Articular chondrocyte of knee joint (primary cell): ENCODE results near the gene BRD1. TPM values are rescaled to one million over a fixed set of nuclear protein-coding genes. Genes with fewer than 3 reads are reported as not detected.

Experiments used
- small RNA-seq: library from RNA; depleted of rRNA; stranded (forward); fragments of <200 nt; gene quantifications from one replicate; pipeline ENCODE3, GENCODE V24; 2012
- total RNA-seq: library from RNA; depleted of rRNA; stranded (reverse); fragments of >200 nt; gene quantifications from 2 replicates; pipeline ENCODE4 v1.2.3, GENCODE V29; 2012

Gene BRD1
- 19.6 and 20.0 TPM in 2 replicates for total RNA-seq

DNA sequence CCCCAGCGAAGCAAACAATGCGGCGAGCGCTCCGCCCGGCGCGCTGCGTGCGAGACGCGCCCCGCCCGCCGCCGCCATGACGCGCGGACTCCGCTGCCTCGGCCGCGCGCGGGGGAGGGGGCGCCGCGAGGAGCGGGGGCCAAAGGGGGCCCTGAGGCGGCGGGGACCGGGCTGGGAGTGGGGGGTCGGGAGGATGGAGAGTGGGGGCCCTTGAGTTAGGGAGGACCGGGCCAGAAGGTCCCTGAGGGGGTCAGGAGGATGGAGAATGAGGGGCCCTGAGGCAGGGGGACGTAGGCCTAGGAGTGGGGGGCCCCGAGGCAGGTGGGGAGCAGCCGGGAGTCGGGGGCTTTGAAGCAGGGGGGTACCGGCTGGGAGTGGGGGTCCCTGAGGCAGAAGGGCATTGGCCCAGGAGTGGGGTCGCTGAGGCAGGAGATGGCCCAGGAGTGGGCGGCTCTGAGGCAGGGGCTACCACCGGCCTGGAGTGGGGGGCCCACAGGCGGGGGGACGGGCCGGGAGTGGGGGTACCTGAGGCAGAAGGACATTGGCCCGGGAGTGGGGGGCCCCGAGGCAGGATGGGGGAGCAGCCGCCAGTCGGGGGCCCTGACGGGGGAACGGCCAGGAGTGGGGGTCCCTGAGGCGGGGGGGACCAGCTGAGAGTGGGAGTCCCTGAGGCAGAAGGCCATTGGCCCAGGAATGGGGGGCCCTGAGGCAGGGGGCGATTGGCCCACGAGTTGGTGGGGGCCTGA is at the start of gene BRD1:
Gene BRD1 (minus strand): TSS at position 21 of the 746 bp plus-strand sequence. CDS start 3,556 bp downstream, outside the sequence.

DNA sequence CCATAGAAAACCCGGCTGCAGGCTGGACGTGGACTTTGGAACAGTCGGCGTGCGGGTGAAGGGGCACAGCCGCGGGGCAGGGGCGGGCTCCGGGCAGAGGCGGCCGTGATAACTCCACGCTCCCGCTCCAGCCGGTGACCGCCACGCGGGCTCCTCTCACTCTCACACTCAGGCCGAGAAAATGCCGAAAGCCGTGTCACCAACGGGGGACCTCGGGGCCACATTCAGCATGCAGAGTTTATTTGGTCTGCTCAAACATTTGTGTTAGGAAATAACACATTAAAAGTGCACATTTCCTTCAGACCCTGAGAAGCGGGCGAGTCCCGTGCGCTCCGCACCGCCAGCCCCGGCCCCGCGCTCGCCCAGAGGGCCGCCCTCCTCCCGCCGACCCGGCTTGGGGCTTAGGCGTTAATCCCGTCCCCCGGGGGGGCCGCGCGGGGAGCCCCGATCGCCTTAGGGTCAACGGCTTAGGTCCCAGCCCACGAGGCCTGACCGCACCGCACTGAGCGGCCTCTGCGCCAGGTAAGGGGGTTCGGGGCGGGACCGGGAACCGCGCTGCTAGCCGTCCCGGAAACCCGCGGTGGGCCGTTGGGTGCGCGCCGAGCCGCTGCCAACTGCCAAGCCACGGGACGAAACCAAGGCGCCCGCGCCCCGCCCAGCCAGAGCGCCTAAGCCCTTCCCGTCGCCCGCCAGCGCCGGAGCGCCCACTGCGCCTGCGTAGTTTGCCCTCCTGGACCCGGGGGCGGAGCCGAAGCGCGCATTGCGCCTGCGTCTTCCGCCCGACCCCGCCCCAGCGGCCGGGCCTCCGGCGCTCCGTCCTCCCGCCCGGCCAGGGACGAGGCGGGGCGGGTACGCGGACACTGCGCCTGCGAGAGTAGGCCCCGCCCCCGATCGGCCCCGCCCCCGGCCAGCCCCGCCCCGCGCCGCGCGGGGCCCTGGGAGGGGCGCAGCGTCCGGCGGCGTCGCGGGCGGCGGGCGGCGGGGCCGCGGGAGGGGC is 25.5 kb upstream of the BRD1 start, which contains the start of gene ZBED4:
Gene ZBED4 (plus strand): TSS at position 947 of the 997 bp plus-strand sequence. CDS start 29,819 bp downstream, outside the sequence.

Small RNAs within 50 kb of the gene (small RNA-seq; reads per million reads assigned to genes)
- gene AL117328.1 (not detected), gene RF00017 (not detected)

Other genes starting within 250 kb of the BRD1 start
- 6.8 and 8.2 TPM in 2 replicates for gene ZBED4, start 26.0 kb upstream of the BRD1 start, total RNA-seq
- gene ALG12, start 90.6 kb upstream of the BRD1 start, total RNA-seq, result 17.4 and 19.9 TPM in 2 replicates
- 41.4 and 46.8 TPM in 2 replicates for gene CRELD2, start 90.8 kb upstream of the BRD1 start, total RNA-seq
- gene PIM3, start 132.9 kb upstream of the BRD1 start, total RNA-seq, result 15.8 and 18.7 TPM in 2 replicates
- not detected in 2 replicates for gene IL17REL, start 184.9 kb upstream of the BRD1 start, total RNA-seq
- gene TTLL8, start 230.4 kb upstream of the BRD1 start, total RNA-seq, result not detected in 2 replicates